Activated naive CD8-positive, alpha-beta T cell treated with anti-CD3 and anti-CD28 coated beads, Interleukin-2, amount 50 U/mL, for 24 hours (primary cell): ENCODE data around the gene ARL5A.

Experiments
- ATAC-seq: fragments of 150-1000 bp; cut with Tn5 transposase; one replicate; pipeline ENCODE4 v1.10.0; 2021
- DNase-seq: peaks from one replicate; pipeline ENCODE4 v3.0.0; 2021
- H3K27ac Mint-ChIP-seq: one replicate; pipeline ENCODE4 v1.8.0; 2021; ENCODE audit warnings: mild to moderate bottlenecking, mixed read lengths
- H3K27me3 Mint-ChIP-seq: one replicate; pipeline ENCODE4 v1.8.0; 2021; ENCODE audit warnings: mixed read lengths
- H3K36me3 Mint-ChIP-seq: one replicate; pipeline ENCODE4 v1.8.0; 2021; ENCODE audit warnings: low read depth, mixed read lengths
- H3K4me1 Mint-ChIP-seq: one replicate; pipeline ENCODE4 v1.8.0; 2021; ENCODE audit warnings: mixed read lengths
- H3K4me3 Mint-ChIP-seq: one replicate; pipeline ENCODE4 v1.8.0; 2021; ENCODE audit warnings: mild to moderate bottlenecking, moderate library complexity, mixed read lengths
- H3K9me3 Mint-ChIP-seq: one replicate; pipeline ENCODE4 v1.8.0; 2021; ENCODE audit warnings: mixed read lengths

The ARL5A gene

DNA sequence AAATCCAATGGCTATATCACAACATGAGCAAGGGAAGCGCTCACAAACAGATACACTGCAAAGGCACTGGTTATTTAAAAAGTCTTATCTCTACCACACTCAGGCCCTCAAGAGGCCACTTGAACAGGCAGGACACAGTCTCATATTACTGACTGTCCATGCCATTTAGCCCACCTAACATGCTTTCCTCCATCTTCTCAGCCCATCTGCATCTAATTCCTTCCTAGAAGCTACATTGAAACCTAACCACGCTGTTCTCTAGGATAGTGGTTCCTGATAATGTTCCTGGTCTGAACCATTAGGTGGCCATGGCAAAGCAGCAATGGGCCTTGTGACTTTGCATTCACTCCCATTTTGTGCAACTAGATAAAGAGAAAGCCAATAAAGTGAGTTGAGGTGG is 71.4 kb downstream of the ARL5A start:
- Mint-ChIP-seq H3K9me3 (no peaks in the 10 kb centered on the region), H3K4me3 (no peak overlapping the region), H3K27me3 (no peaks in the 10 kb centered on the region), H3K4me1 (peaks cover 2% of the 10 kb centered on the region), H3K27ac (no peak overlapping the region), H3K36me3 (no peaks in the 10 kb centered on the region)
- ATAC-seq (no peak), DNase-seq (no peak)

DNA sequence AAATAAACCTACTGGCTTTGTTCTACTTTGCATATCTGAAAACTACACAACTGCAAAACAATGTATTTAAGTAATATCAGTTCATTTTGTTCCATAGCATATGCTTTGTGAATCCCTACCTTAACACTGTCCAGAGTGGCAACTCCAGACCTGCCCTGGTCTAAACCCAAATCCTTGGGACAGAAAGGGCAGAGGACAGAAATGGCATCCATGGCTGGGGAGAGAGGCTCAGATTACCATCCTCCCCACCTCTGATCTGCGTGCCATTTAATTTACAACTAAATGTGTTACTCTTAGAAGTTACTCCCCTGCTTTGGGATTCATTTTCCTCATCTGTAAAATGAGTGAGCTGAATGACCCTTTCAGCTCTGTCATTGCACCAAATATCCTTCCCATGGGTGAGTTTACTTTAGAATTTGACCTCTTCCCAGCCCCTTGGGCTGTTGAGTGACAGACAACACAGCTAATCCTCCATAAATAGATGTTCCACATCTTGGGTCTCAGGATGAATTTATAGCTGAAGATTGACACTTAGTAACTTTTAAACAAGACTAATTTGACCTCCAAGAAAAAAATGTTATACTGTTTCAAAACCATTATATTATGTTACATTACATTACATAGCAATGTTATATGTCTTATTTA is 73.8 kb downstream of the ARL5A start:
- Mint-ChIP-seq H3K36me3 (no peaks in the 10 kb centered on the region), H3K4me3 (no peak overlapping the region), H3K4me1 (peaks cover 2% of the 10 kb centered on the region), H3K9me3 (no peaks in the 10 kb centered on the region), H3K27me3 (no peaks in the 10 kb centered on the region), H3K27ac (no peak overlapping the region)
- DNase-seq (no peak), ATAC-seq (no peak)

DNA sequence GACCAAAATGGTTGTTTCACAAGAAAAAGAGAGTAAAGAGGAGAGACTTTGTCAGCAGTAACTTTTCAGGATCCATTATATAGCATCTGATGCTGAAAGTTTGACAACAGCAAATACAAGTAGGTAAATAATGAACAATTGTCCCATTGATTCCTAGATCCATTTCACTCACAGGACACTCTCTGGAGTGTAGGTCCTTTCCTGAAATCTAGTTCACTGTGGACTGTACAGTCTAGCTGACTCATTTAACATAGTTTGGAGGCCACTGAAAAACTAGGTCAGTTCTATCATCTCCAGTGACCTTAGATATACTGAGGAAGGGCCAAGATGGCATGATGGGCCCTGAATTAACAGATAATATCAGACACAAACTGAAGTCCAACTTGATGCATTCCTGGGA is 74.7 kb downstream of the ARL5A start:
- no peaks in the 10 kb centered on the region for H3K36me3 Mint-ChIP-seq
- DNase-seq (no peak), ATAC-seq (no peak)
- no peak overlapping the region for H3K27ac Mint-ChIP-seq
- H3K4me3 Mint-ChIP-seq = no peak overlapping the region
- peaks cover 2% of the 10 kb centered on the region for H3K4me1 Mint-ChIP-seq
- H3K27me3 Mint-ChIP-seq = no peaks in the 10 kb centered on the region
- H3K9me3 Mint-ChIP-seq = no peaks in the 10 kb centered on the region
